Measurements from ENCODE around the gene RSAD1.
"Not testable (repeated sequence)": the region's sequence is repeated elsewhere in the genome, so short reads cannot be mapped to it uniquely, and the experiment has no call there.

Gene RSAD1

DNA sequence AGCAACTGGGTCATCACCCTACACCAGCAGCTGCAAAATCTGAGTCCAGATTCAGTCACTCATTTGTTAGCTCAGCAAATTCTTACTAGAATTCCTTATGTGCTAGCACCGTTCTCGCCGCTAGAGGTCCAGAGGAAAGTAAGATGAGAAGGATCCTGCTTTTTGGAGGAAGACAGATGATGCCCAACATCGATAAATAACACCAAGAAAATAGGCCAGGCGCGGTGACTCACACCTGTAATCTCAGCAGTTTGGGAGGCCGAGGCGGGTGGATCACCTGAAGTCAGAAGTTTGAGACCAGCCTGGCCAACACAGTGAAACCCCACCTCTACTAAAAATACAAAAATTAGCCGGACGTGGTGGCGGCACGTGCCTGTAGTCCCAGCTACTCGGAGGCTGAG is 5.9 kb upstream of the RSAD1 start:
- DNase-seq (ENCODE audit: low read depth): not testable (repeated sequence)

DNA sequence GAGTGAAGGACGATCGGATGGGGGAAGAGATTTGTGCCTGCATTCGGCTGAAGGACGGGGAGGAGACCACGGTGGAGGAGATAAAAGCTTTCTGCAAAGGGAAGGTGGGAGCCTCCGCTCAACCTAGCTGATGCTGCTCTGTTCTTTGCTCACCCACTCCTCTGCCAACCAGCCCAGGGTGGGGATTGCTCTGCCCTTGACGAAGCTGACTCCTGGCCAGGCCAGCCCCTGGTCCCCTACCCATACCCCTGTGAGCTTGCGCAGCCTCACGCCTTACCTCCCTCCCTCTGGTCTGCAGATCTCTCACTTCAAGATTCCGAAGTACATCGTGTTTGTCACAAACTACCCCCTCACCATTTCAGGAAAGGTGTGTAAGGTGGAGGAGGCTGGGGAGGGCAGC is 4.8 kb upstream of the RSAD1 start:
- DNase-seq (ENCODE audit: low read depth): no peak

DNA sequence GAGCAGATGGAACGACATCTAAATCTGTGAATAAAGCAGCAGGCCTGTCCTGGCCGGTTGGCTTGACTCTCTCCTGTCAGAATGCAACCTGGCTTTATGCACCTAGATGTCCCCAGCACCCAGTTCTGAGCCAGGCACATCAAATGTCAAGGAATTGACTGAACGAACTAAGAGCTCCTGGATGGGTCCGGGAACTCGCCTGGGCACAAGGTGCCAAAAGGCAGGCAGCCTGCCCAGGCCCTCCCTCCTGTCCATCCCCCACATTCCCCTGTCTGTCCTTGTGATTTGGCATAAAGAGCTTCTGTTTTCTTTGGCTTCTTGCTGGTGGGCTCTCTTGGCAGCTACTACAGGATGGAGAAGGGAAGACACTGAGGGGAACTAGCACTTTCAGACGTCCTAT is 4.1 kb upstream of the RSAD1 start:
- DNase-seq (ENCODE audit: low read depth): no peak

DNA sequence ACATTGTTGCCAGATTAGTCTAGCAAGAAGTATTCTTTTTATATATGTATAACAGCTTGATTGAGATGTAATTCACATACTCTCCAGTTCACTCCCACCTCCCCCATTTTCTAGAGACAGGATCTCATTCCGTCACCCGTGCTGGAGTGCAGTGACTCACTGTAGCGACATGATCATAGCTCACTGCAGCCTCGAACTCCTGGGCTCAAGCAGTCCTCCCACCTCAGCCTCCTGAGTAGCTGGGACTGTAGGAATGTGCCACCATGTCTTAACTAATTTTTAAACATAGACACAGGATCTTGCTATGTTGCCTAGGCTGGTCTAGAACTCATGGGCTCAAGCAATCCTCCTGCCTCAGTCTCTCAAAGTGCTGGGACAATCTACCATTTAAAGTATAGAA is 3.3 kb upstream of the RSAD1 start:
- DNase-seq (ENCODE audit: low read depth): no peak

DNA sequence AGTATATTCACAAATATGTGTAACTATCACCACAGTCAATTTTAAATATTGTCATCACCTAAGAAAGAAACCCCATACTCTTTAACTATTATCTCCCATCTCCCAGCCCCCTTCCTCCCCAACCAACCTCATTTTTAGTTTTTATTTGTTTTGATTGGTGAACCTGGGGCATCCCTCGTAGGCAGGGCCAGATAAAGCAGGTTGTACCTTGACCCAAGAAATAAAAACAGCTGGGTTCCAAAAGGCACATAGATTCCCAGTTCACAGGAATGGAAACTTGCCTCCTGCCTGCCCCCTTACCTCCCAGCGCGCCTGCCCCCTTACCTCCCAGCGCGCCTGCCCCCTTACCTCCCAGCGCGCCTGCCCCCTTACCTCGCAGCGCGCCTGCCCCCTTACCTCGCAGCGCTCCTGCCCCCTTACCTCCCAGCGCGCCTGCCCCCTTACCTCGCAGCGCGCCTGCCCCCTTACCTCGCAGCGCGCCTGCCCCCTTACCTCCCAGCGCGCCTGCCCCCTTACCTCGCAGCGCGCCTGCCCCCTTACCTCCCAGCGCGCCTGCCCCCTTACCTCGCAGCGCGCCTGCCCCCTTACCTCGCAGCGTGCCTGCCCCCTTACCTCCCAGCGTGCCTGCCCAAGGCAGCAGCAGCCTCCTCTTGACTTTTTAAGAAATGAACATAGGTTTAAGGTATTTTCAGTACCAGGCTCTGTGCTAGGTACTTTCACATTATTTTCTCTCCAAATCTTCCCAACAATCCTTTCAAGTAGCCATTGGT is 2.7 kb upstream of the RSAD1 start:
- not testable (repeated sequence) for DNase-seq (ENCODE audit: low read depth)

DNA sequence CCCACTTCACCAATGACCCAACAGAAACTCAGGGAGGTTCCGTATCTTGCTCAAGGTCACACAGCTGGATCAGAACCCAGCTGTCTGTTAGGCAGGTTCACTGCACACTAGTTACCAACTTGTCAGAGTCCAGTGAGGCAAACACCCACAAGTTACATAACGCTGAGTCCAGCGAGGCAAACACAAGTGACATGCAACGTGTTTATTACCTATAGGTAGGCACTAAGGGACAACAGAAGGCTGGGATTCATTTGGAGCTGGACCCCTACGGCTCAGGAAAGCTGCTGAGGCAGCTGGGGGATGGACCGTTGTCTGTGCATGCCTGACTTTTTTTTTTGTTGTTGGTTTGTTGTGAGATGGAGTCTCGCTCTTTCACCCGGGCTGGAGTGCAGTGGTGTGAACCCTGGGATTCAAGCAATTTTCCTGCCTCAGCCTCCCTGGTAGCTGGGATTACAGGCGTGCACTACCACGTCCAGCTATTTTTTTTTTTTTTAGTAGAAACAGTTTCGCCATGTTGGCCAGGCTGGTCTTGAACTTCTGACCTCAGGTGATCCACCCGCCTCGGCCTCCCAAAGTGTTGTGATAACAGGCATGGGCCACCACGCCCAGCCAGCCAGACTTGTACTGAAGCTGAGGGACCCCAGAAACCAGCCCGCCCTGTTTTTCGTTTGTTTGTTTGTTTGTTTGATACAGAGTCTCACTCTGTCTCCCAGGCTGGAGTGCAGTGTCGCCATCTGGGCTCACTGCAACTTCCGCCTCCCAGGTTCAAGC is 1.9 kb upstream of the RSAD1 start:
- no peak for DNase-seq (ENCODE audit: low read depth)

DNA sequence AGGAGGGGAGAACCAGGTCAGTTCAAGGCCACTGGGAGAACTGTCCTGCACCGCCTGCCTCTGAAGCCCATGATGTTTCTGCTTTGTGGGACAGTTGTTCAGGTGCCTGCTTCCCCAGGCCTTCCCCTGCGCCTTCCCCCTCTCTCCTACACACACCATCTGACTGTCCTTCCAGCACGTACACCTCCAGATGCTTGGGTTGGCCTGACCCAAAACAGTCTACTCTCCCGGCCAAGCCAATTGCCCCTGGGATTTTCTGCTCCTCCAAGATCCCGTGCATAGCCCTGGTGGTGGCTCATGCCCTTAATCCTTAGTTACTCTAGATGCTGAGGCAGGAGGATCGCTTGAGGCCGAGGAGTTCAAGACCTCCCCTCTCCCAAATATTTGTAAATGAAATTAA is 684 bp upstream of the RSAD1 start:
- DNase-seq (ENCODE audit: low read depth): no peak

DNA sequence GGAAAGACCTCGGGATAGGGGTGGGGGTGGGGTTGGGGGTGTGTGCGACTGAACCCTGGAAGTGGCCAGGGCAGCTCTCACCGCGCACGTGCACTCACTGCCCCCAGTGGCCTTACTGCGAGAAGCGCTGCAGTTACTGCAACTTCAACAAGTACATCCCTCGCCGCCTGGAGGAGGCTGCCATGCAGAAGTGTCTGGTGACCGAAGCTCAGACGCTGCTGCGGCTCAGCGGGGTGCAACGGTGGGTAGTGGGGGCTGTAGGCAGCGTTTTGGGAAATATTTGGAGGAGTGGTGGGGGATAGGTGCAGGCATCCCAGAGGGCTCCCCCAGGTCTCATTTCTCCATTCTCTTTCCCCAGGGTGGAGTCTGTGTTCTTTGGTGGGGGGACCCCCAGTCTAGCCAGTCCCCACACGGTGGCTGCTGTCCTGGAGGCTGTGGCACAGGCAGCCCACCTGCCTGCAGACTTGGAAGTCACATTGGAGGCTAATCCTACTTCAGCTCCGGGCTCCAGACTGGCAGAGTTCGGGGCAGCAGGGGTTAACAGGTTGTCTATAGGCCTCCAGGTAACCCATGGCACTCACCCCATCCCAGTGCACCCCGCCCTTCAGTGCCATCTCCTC is 972 bp downstream of the RSAD1 start:
- no peak for DNase-seq (ENCODE audit: low read depth)

DNA sequence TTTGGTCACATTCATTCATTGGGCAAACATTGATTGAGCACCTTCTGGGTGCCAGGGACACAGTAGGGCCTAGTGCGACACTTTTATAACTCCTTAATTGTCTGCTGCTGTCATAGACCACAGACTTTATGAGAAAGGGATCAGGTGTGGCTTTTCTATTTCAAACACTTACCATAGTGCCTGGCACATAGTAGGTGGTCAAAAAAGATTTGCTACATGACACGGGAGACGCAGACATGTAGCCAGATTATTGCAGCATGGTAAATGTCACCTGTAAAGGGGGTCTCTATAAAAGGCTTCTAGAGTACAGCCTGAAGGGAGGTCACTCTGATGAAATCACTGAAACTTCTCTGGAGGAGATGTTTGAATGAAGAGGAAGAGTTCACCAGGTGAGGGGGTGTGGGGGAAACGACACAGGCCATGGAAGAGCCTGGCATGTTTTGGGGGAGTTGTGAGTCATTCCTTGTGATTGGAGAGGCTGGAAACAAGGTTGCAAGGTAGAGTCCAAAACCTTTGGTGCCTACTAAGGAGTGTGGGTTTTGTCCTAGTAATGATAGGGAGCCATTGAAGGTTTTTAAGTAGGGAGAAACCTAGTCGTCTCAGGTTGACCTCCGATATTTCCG is 1.6 kb downstream of the RSAD1 start:
- DNase-seq (ENCODE audit: low read depth): no peak

DNA sequence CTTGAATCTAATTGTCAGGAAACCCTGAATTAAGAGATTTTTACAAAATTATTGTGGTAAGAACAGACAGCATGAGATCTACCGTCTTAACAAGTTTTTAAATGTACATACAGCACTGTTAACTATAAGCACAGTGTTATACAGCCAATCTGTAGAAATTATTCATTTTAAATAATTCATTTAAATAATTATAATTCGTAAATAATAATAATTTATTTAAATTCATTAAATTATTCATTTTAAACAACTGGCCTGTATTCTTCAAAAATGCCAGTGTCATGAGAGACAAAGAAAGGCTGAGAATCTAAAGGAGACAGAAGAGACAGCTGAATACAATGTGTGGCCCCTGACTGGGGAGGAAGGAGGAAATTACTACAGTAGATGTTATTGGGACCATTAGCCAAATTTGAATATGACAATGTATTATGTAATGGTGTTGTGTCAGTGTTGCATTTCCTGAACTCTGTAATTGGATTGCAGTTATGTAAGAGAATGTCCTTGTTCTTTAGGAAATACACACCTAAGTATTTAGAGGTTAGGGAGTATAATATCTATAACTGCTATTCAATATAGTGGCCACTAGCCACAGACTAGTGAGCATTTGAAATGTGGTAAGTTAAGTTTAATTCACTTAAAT is 2.3 kb downstream of the RSAD1 start:
- no peak for DNase-seq (ENCODE audit: low read depth)

DNA sequence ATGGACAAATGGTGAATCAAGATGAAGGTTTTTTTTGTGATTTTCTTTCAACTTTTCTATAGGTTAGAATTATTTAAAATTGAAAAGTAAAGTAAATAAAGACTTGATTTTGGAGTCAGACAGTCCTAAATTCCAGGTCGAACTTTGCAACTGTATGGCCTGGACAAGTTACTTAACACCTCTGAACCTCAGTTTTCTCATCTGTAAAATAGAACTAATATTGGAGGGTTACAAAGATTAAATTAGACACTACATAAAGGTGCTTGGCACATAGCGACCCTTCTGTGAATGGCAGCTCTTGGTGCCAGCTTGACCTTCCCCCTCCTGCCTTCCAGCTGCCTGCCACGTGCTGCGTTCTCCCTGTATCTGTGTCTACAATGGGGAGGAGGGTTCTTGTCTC is 3.0 kb downstream of the RSAD1 start:
- DNase-seq (ENCODE audit: low read depth): no peak

DNA sequence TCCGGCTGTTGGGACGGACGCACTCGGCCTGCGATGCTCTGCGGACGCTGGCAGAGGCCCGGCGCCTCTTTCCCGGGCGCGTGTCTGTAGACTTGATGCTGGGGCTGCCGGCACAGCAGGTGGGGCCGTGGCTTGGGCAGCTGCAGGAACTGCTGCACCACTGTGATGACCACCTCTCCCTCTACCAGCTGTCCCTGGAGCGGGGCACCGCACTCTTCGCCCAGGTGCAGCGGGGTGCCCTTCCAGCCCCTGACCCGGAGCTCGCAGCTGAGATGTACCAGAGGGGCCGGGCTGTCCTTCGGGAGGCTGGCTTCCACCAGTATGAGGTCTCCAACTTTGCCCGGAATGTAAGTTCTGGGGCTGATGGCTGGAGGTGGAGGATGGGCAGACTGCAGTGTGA is 3.5 kb downstream of the RSAD1 start:
- DNase-seq (ENCODE audit: low read depth): no peak

DNA sequence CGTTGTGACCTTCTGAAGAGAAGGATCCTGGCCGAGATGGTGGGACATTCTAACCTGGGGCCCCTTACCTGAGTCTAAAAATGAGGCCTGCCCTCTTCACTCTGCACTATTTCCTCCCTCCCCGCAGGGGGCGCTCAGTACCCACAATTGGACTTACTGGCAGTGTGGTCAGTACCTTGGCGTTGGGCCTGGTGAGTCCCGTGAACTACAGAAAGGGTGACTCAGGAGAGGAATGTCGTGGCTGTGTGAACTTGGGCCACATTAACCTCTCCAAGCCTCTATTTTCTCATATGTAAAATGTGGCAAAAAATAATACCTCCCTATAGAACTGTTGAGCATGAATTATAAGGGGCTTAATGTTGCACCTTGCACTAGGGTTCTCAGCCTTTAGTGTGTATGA is 3.9 kb downstream of the RSAD1 start:
- peak; percentile 81 for DNase-seq (ENCODE audit: low read depth)

DNA sequence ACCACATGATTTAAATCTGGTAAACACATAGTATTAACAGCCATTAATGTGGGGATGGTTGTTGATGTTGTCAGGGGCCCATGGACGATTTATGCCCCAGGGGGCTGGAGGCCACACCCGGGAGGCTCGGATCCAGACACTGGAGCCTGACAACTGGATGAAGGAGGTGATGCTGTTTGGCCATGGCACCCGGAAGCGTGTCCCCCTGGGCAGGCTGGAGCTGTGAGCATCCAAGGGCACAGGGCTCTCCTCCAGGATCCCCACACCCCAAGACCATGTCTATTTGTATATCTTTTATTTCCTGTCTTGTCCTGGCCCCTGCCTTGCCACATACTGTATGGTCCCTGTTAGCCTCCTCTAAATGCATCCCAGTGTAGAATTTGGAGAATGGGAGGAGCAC is 4.6 kb downstream of the RSAD1 start:
- no peak for DNase-seq (ENCODE audit: low read depth)

DNA sequence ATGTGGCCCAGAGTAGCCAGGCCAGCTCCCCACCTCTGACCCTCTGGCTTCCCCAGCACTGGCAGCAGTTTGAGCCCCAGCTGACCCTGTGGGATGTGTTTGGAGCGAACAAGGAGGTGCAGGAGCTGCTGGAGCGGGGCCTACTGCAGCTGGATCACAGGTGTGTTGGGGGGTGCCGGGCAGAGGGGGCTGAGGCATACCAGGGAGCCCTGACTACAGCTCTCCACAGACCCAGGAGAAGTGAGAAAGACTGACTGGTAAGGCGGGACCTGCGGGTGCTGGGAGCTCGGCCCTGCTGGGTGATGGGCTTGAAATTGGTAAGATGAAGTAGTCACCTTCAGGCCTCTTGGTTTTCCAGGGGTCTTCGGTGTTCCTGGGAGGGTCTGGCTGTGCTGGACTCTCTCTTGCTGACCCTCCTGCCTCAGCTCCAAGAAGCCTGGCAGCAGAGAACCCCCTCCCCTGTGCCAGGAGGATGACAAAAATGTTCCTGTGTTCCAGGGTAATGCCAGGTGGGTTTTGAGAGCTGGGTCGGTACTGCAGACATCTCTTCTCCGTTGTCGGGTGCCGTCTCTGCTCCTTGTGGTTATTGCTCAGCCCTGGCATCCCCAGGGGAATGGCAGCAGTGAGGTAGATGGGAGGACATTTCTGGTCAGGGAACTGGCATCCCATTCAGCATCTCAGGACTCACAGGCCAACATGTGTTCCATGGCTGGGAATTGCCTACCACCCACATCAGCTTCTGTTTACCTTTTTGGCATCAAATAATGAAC is 5.9 kb downstream of the RSAD1 start:
- no peak for DNase-seq (ENCODE audit: low read depth)

DNA sequence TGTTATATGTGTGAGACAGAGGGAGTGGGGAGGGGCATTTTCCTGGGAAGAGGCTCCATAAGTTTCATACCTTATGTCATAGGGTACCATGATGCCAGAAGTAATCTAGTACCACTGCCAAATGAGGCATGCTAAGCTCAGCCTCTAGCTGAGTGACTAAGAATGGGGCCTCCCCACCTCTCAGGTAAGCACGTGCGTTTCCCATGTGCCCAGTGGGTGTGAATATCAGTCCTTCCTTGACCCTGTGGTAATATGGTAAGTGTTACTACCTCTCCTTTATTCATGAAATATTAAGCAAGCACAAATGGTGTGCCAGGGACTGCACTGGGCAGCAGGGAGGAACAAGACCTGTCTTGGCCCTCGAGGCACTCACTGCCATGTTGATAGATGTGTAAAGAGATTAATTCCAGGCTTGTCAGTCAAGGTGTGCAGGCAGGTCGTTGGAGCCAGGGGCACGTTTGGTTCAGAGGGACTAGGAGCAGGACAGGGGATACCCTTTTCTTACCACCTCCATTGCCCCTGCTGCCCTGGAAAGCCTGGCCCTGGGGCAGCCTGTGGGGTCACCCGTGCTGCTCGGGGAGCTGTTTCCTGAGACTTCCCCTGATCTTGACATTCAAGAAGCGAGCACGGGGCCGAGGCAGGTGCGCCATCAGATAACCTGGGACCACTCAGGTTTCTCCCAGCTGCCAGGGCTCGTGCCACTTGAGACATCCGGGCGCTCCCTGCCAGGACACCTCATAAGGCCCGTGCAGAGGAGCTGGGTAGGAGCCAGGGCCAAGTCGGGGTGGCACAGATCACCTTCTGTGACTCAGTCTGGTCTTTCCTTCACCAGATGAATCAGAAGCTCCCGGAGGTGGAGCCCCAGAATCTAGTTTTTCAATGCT is 8.8 kb downstream of the RSAD1 start:
- no peak for DNase-seq (ENCODE audit: low read depth)

DNA sequence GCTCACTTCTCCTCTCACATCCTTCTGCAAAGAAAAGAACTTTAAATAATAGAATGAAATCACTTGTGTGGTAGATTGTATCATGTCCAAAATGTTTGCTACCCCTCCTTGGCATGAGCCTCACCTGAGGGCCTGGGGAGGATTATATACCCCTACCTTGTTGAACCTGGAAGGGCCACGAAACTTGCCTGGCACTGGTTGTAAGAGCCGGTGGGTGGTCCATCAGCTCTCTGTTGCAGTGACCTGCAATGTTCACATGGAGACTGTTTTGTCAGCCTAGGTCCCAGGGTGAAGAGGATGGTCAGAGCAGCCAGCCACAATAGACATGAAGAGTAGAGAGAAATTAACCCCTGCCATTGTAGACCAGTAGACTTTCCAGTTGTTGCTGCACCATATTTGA is 10.2 kb downstream of the RSAD1 start:
- no peak for DNase-seq (ENCODE audit: low read depth)

DNA sequence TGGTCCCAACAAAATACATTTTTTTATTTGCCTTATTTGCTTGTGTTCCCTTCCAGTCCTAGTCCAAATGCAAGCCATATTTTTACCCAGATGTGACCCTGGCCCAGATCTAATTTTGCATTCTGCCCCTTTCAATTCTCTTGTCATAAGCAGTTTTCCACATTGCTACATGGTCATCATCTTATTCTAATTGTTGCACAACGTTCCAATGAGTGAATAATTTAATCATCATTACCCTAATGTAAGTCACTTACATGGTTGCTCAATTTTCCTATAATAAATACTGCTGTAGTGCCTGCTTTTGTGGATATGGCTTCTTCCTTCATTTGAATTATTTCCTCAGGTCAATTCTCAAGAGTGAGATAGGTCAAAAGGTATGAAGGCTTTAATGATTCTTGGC is 12.8 kb downstream of the RSAD1 start:
- no peak for DNase-seq (ENCODE audit: low read depth)

DNA sequence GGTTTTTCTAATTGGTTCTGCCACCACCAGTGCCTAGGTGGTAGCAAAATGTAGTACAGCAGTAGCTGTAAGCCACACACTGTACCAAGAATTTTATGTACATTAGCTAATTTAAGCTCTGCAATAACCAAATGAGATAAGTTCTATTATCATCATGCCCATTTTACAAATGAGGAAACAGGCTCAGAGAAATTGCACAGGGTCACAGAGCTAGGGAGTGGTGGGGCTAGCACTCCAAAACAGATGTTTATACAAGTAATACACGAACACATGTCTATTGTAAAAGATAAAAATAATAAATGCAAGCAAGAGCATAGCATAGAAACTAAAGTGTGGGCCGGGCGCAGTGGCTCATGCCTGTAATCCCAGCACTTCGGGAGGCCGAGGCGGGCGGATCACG is 13.6 kb downstream of the RSAD1 start:
- DNase-seq (ENCODE audit: low read depth): no peak

DNA sequence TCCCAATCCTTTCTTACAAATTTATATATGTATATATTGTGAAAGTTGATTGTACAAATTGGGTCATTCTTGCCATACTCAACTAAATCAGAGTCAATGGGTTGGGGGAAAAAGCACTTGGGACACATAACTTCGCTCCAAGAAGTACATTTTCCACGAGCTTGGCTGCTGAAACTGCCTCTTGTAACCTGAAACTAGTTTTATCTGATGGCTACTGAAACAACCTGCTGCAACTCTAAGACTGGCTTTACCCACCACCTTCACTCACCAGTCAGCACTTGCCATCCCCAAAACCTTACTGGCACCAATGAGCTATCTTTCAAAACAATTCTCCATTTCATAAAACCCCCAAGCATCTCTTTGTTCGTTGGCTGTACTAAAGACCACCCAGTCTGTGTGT is 15.1 kb downstream of the RSAD1 start:
- DNase-seq (ENCODE audit: low read depth): no peak

All from non-pigmented ciliary epithelial cell (primary cell).